SK-N-SH (cell line): ENCODE data around the gene SLC25A21. TPM values are rescaled to one million over a fixed set of nuclear protein-coding genes. Genes with fewer than 3 reads are reported as not detected.

ENCODE experiments used
- CTCF ChIA-PET: fragments of 300-600, 350-600 bp; formaldehyde crosslinking; extraction: SDS; loops from one replicate; lab custom pipeline; 2021; lab: Yijun Ruan, JAX
- POLR2A ChIA-PET: fragments of 350-600 bp; sonication (Branson Sonifier 250); formaldehyde crosslinking; extraction: SDS; loops from one replicate; lab custom pipeline; 2020; ENCODE audit warnings: antibody characterized with exemption, inconsistent platforms; lab: Yijun Ruan, JAX
- DNase-seq: peaks from one replicate; pipeline ENCODE4 v3.0.0; 2012
- H2AFZ ChIP-seq: fragments of 200-600 bp; sonication (generic); 2 replicates; pipeline ENCODE4 v1.8.1; 2016; ENCODE audit warnings: antibody characterized with exemption, mild to moderate bottlenecking, low read depth
- H3F3A ChIP-seq: fragments of 200-600 bp; sonication (generic); replicated peaks from 2 replicates; pipeline ENCODE3; 2016; ENCODE audit warnings: antibody characterized with exemption, mild to moderate bottlenecking; ENCODE audit not compliant: insufficient read depth
- H3K27ac ChIP-seq, 2 experiments: fragments of 200-500 bp in 1 of 2; fragments of 200-600 bp in 1 of 2; sonication (Bioruptor generic) in 1 of 2; sonication (generic), shearing (Covaris generic) in 1 of 2; 2 replicates each; pipeline versions ENCODE4 v1.5.1 to v1.6.1; 2014 to 2016; ENCODE audit warnings: low read depth in 2 of 2, inconsistent platforms in 1 of 2, low read length in 1 of 2, mild to moderate bottlenecking in 1 of 2, mixed read lengths in 1 of 2
- H3K27me3 ChIP-seq: fragments of 200-600 bp; sonication (generic), shearing (Covaris generic); 2 replicates; pipeline ENCODE4 v1.6.1; 2016; ENCODE audit warnings: mixed run types; ENCODE audit not compliant: insufficient read depth
- H3K36me3 ChIP-seq, 2 experiments: fragments of 200-500 bp in 1 of 2; fragments of 200-600 bp in 1 of 2; sonication (Bioruptor generic) in 1 of 2; sonication (generic) in 1 of 2; replicated peaks in 1 of 2; 2 replicates each; pipeline versions ENCODE3 to v1.5.1; 2014 to 2016; ENCODE audit warnings: low read length in 1 of 2, mild to moderate bottlenecking in 1 of 2; ENCODE audit not compliant: insufficient read depth in 2 of 2, control insufficient read depth in 1 of 2
- H3K4me1 ChIP-seq, 2 experiments: fragments of 200-500 bp in 1 of 2; fragments of 200-600 bp in 1 of 2; sonication (Bioruptor generic) in 1 of 2; sonication (generic), shearing (Covaris generic) in 1 of 2; 2 replicates each; pipeline versions ENCODE4 v1.5.1 to v1.6.1; 2014 to 2016; ENCODE audit warnings: low read depth in 1 of 2, low read length in 1 of 2, mixed run types in 1 of 2; ENCODE audit not compliant: insufficient read depth in 2 of 2, control insufficient read depth in 1 of 2
- H3K4me2 ChIP-seq: fragments of 200-600 bp; sonication (generic), shearing (Covaris generic); 2 replicates; pipeline ENCODE4 v1.6.1; 2017; ENCODE audit warnings: mixed run types
- H3K4me3 ChIP-seq, 2 experiments: fragments of 200-500 bp in 1 of 2; fragments of 200-600 bp in 1 of 2; sonication (Bioruptor generic) in 1 of 2; sonication (generic), shearing (Covaris generic) in 1 of 2; 2 replicates each; pipeline versions ENCODE4 v1.5.1 to v1.8.1; 2014 to 2016; ENCODE audit warnings: low read depth in 2 of 2, inconsistent platforms in 1 of 2, low read length in 1 of 2, mild to moderate bottlenecking in 1 of 2, mixed read lengths in 1 of 2, moderate library complexity in 1 of 2
- H3K79me2 ChIP-seq: fragments of 200-600 bp; sonication (generic); 2 replicates; pipeline ENCODE4 v1.8.1; 2017; ENCODE audit warnings: mild to moderate bottlenecking; ENCODE audit not compliant: insufficient read depth
- H3K9ac ChIP-seq: fragments of 200-600 bp; sonication (generic); 2 replicates; pipeline ENCODE4 v1.6.1; 2017; ENCODE audit warnings: mixed run types
- H3K9me2 ChIP-seq: fragments of 200-600 bp; sonication (generic); 2 replicates; pipeline ENCODE4 v1.6.1; 2017; ENCODE audit warnings: mixed run types
- H3K9me3 ChIP-seq: fragments of 200-600 bp; sonication (generic); 2 replicates; pipeline ENCODE4 v1.6.1; 2017; ENCODE audit warnings: mixed run types, mild to moderate bottlenecking, moderate library complexity
- H4K20me1 ChIP-seq: fragments of 200-600 bp; sonication (generic); 2 replicates; pipeline ENCODE4 v1.6.1; 2017; ENCODE audit warnings: mild to moderate bottlenecking, mixed run types; ENCODE audit not compliant: insufficient read depth
- CHD2 ChIP-seq: fragments of 150-350 bp; IDR thresholded peaks from 2 replicates; pipeline ENCODE4 v1.6.1; 2018; ENCODE audit warnings: low read length; ENCODE audit not compliant: partially characterized antibody
- CTCF ChIP-seq: fragments of 200-600 bp; sonication (generic); IDR thresholded peaks from 2 replicates; pipeline ENCODE4 v1.6.1; 2017; ENCODE audit warnings: antibody characterized with exemption, mild to moderate bottlenecking, moderate library complexity
- EZH2phosphoT487 ChIP-seq: fragments of 200-600 bp; sonication (generic); IDR thresholded peaks from 2 replicates; pipeline ENCODE4 v1.6.1; 2017; ENCODE audit warnings: low read depth, mixed run types, mild to moderate bottlenecking, antibody characterized with exemption, moderate library complexity, borderline replicate concordance
- FOSL2 ChIP-seq: IDR thresholded peaks from 2 replicates; pipeline ENCODE4 v1.4.0; 2012; ENCODE audit warnings: low read depth, mild to moderate bottlenecking, moderate library complexity, borderline replicate concordance
- FOXJ3 ChIP-seq: sonication (generic); formaldehyde crosslinking; IDR thresholded peaks from 2 replicates; pipeline ENCODE4 v1.5.1; 2020; ENCODE audit warnings: mild to moderate bottlenecking, missing genetic modification reagents
- GABPA ChIP-seq: IDR thresholded peaks from 2 replicates; pipeline ENCODE4 v1.4.0; 2012; ENCODE audit warnings: low read depth, mild to moderate bottlenecking
- JUND ChIP-seq: IDR thresholded peaks from 2 replicates; pipeline ENCODE4 v1.4.0; 2012
- MEF2A ChIP-seq: IDR thresholded peaks from 2 replicates; pipeline ENCODE4 v1.4.0; 2012; ENCODE audit warnings: low read depth, borderline replicate concordance
- MXI1 ChIP-seq: IDR thresholded peaks from 2 replicates; pipeline ENCODE4 v1.6.1; 2012; ENCODE audit warnings: mild to moderate bottlenecking, low read depth, low read length, improper control_type of control experiment
- NFIC ChIP-seq: IDR thresholded peaks from 2 replicates; pipeline ENCODE4 v1.4.0; 2012; ENCODE audit warnings: borderline replicate concordance
- PBX3 ChIP-seq: IDR thresholded peaks from 2 replicates; pipeline ENCODE4; 2012
- RAD21 ChIP-seq: IDR thresholded peaks from 2 replicates; pipeline ENCODE4 v1.6.1; 2012; ENCODE audit warnings: mild to moderate bottlenecking, low read length
- RCOR1 ChIP-seq: fragments of 150-350 bp; IDR thresholded peaks from 2 replicates; pipeline ENCODE4 v1.6.1; 2017; ENCODE audit warnings: antibody characterized with exemption, low read length
- RFX5 ChIP-seq: IDR thresholded peaks from 2 replicates; pipeline ENCODE4 v1.6.1; 2012; ENCODE audit warnings: mild to moderate bottlenecking, improper control_type of control experiment, low read length
- RXRA ChIP-seq: IDR thresholded peaks from 2 replicates; pipeline ENCODE4 v1.4.0; 2012; ENCODE audit warnings: low read depth, mild to moderate bottlenecking, borderline replicate concordance
- TEAD4 ChIP-seq: IDR thresholded peaks from 2 replicates; pipeline ENCODE4 v1.4.0; 2012; ENCODE audit warnings: mild to moderate bottlenecking, borderline replicate concordance; ENCODE audit not compliant: insufficient read depth
- YY1 ChIP-seq: IDR thresholded peaks from 2 replicates; pipeline ENCODE4 v1.4.0; 2012; ENCODE audit warnings: low read depth, mild to moderate bottlenecking
- WGBS: methylation state at CpG from one replicate; pipeline ENCODE4 v1.1.6; 2017; ENCODE audit warnings: low lambda C conversion rate; 5-methylcytosine and 5-hydroxymethylcytosine counted together
- polyA plus RNA-seq, 3 experiments: library from polyadenylated mRNA; depleted of rRNA; stranded (reverse); fragments of >200 nt; gene quantifications; 2 replicates each; pipeline ENCODE4 v1.2.3, GENCODE V29; 2012
- TF ChIP-seq, protein P1 (sequence below): IDR thresholded peaks from 2 replicates; pipeline ENCODE4 v1.4.0; 2012; ENCODE audit warnings: low read depth
- TF ChIP-seq, protein P2 (sequence below): IDR thresholded peaks from 2 replicates; pipeline ENCODE4 v1.4.0; 2012; ENCODE audit warnings: low read depth, borderline replicate concordance
- TF ChIP-seq, protein P3 (sequence below): fragments of 150-350 bp; IDR thresholded peaks from 2 replicates; pipeline ENCODE4 v1.6.1; 2016; ENCODE audit warnings: mild to moderate bottlenecking, low read depth, low read length

SLC25A21 gene
- polyA plus RNA-seq, 1 of the 3 experiments (the other 2 are of a cell fraction): not detected

DNA sequence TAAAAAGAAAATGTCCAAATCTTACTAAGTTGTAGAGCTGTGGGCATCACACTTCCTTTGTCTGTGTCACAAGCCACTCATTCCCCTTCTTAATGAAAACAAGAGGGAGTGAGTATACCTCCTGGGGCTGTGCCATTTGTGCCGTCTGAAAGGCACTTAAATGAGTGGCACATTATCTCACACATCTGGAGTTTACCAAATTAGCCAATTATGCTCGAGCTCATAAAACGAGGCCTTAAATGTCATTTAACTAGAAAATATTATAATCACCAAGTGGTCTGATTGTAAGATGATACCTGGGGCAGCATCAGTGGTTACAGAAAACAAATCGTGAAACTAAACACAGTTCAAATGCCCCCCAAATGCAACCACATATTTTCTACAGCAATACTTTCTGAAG lies 364.7 kb downstream of the SLC25A21 start:
- POLR2A ChIA-PET: no interaction called here
- H3K27ac ChIP-seq: no peak overlapping the region
- no peak overlapping the region for H2AFZ ChIP-seq
- TF ChIP-seq PBX3 (no peak), YY1 (no peak), GABPA (no peak), MXI1 (no peak), FOXJ3 (CRISPR knock-in tag) (no peak), RCOR1 (no peak), FOSL2 (no peak), MEF2A (no peak), CTCF (no peak), NFIC (no peak), RFX5 (no peak)
- TF ChIP-seq, protein P1, sequence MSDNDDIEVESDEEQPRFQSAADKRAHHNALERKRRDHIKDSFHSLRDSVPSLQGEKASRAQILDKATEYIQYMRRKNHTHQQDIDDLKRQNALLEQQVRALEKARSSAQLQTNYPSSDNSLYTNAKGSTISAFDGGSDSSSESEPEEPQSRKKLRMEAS: no peak
- TF ChIP-seq, protein P2, sequence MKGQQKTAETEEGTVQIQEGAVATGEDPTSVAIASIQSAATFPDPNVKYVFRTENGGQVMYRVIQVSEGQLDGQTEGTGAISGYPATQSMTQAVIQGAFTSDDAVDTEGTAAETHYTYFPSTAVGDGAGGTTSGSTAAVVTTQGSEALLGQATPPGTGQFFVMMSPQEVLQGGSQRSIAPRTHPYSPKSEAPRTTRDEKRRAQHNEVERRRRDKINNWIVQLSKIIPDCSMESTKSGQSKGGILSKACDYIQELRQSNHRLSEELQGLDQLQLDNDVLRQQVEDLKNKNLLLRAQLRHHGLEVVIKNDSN: no peak
- TF ChIP-seq, all 33 proteins: peak for 0
- CTCF ChIA-PET: no interaction called here
- no peaks in the 10 kb centered on the region for H3K9me2 ChIP-seq
- no peak overlapping the region for H3K4me3 ChIP-seq
- H3K9ac ChIP-seq: no peak overlapping the region
- DNase-seq: no peak
- H4K20me1 ChIP-seq: no peaks in the 10 kb centered on the region
- H3K27me3 ChIP-seq: no peaks in the 10 kb centered on the region
- 0% methylated on average over 4 of the region's 4 CpGs for WGBS
- no peaks in the 10 kb centered on the region for H3K79me2 ChIP-seq
- no peaks in the 10 kb centered on the region for H3K36me3 ChIP-seq
- no peaks in the 10 kb centered on the region for H3K9me3 ChIP-seq
- no peaks in the 10 kb centered on the region for H3K4me1 ChIP-seq
- H3F3A ChIP-seq: no peaks in the 10 kb centered on the region
- H3K4me2 ChIP-seq: no peak overlapping the region

DNA sequence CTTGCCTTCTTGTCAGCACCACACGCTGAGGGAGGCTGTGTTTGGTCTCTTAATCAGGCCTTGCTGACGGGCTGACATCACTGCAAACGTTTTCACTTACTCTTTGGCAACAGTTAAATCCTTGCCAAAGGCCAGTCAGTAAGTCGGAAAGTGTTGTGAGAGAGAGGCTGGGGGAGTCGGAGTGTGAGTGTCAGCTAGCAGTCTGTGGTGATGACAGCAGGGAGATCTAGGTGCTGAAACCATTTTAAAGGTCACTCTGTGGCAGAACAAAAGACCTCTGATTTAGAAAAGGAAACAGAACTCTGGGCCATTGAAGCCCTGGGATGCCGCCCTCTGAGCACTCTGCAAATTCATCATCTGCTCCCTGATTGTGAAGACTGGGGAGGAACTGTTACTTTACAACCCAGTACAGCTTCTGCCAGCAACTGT lies 367.3 kb downstream of the SLC25A21 start:
- no peaks in the 10 kb centered on the region for H3K36me3 ChIP-seq
- no peaks in the 10 kb centered on the region for H3K79me2 ChIP-seq
- TF ChIP-seq CTCF (no peak), MEF2A (no peak), PBX3 (no peak), EZH2phosphoT487 (no peak), TEAD4 (no peak), RXRA (no peak), CHD2 (no peak), JUND (no peak), RAD21 (no peak)
- TF ChIP-seq, protein P3, sequence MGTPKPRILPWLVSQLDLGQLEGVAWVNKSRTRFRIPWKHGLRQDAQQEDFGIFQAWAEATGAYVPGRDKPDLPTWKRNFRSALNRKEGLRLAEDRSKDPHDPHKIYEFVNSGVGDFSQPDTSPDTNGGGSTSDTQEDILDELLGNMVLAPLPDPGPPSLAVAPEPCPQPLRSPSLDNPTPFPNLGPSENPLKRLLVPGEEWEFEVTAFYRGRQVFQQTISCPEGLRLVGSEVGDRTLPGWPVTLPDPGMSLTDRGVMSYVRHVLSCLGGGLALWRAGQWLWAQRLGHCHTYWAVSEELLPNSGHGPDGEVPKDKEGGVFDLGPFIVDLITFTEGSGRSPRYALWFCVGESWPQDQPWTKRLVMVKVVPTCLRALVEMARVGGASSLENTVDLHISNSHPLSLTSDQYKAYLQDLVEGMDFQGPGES: no peak
- no peaks in the 10 kb centered on the region for H4K20me1 ChIP-seq
- H3K27ac ChIP-seq: no peak overlapping the region
- H2AFZ ChIP-seq: no peak overlapping the region
- ChIA-PET POLR2A (no interaction called here), CTCF (no interaction called here)
- H3F3A ChIP-seq: no peaks in the 10 kb centered on the region
- DNase-seq: no peak
- no peak overlapping the region for H3K4me2 ChIP-seq
- 9% methylated on average over 6 of the region's 6 CpGs for WGBS
- H3K27me3 ChIP-seq: no peaks in the 10 kb centered on the region
- no peaks in the 10 kb centered on the region for H3K4me1 ChIP-seq
- H3K9me2 ChIP-seq: no peaks in the 10 kb centered on the region
- no peak overlapping the region for H3K9ac ChIP-seq
- H3K9me3 ChIP-seq: no peaks in the 10 kb centered on the region
- H3K4me3 ChIP-seq: no peak overlapping the region
